Colon (tissue), 2 donors: Measurements from ENCODE around the gene PGM1.

Source experiments
- FAIRE-seq: peaks from 2 replicates; lab custom pipeline; 2012; peaks lifted over from hg19 to GRCh38; lab: Jason Lieb, UNC
- donor health status: control.
- donor health status: control.

The PGM1 gene

GRCh38 chr1:63701187-63701586 is 108.0 kb downstream of the PGM1 start:
- no peak for FAIRE-seq

GRCh38 chr1:63703701-63704107 is 110.5 kb downstream of the PGM1 start:
- no peak for FAIRE-seq

- FAIRE-seq = no peak
These were observed 111.2 kb downstream of the PGM1 start for GRCh38 chr1:63704443-63704842.

GRCh38 chr1:63705078-63705477 is 111.9 kb downstream of the PGM1 start:
- no peak for FAIRE-seq

GRCh38 chr1:63709267-63709828 is 116.1 kb downstream of the PGM1 start:
- no peak for FAIRE-seq
